HG03571 (cell line): Measurements from ENCODE around the gene ACP2.

ENCODE experiments used
- ATAC-seq: cut with Tn5 transposase; IDR thresholded peaks from one replicate; pipeline ENCODE4 v1.9.1; 2021; ENCODE audit not compliant: unreplicated experiment

The ACP2 gene

GRCh38 chr11:47244448-47245350 lies 3.9 kb downstream of the ACP2 start:
- ATAC-seq: no peak

- no peak for ATAC-seq
Observed at GRCh38 chr11:47243454-47243853, 5.2 kb downstream of the ACP2 start.

- ATAC-seq: no peak
Observed at GRCh38 chr11:47242596-47243192, 5.9 kb downstream of the ACP2 start.

- no peak for ATAC-seq
Observed at GRCh38 chr11:47241841-47242301, 6.7 kb downstream of the ACP2 start.

GRCh38 chr11:47239852-47240251 lies 8.8 kb downstream of the ACP2 start:
- ATAC-seq: no peak

- ATAC-seq: no peak
Observed at GRCh38 chr11:47236482-47236881, 12.1 kb downstream of the ACP2 start.

- ATAC-seq: no peak
Observed at GRCh38 chr11:47235163-47235562, 13.5 kb downstream of the ACP2 start.

- ATAC-seq: no peak
Observed at GRCh38 chr11:47234669-47235100, 13.9 kb downstream of the ACP2 start.

GRCh38 chr11:47233989-47234668 lies 14.5 kb downstream of the ACP2 start:
- no peak for ATAC-seq

- no peak for ATAC-seq
Observed at GRCh38 chr11:47233051-47233450, 15.6 kb downstream of the ACP2 start.

GRCh38 chr11:47229161-47229560 lies 19.5 kb downstream of the ACP2 start:
- ATAC-seq: no peak

GRCh38 chr11:47225552-47226400 lies 22.8 kb downstream of the ACP2 start:
- peak; percentile 78 for ATAC-seq

- no peak for ATAC-seq
Observed at GRCh38 chr11:47222696-47223095, 25.9 kb downstream of the ACP2 start.

- ATAC-seq: no peak
Observed at GRCh38 chr11:47220401-47220821, 28.2 kb downstream of the ACP2 start.

- no peak for ATAC-seq
Observed at GRCh38 chr11:47216121-47216798, 32.4 kb downstream of the ACP2 start.

- no peak for ATAC-seq
Observed at GRCh38 chr11:47215366-47215910, 33.2 kb downstream of the ACP2 start.

- ATAC-seq: peak; percentile 57
Observed at GRCh38 chr11:47213950-47214565, 34.6 kb downstream of the ACP2 start.

GRCh38 chr11:47212938-47213337 lies 35.7 kb downstream of the ACP2 start:
- ATAC-seq: no peak

GRCh38 chr11:47208628-47209027 lies 40.0 kb downstream of the ACP2 start:
- ATAC-seq: no peak
